NCI-H2107 treated with DMSO at 0.1 percent for 48 hours (cell line): ENCODE measurements around the gene CSRP2.

Experiments used
- DNase-seq: peaks from one replicate; lab custom pipeline; 2025; ENCODE audit not compliant: unreplicated experiment; lab: John Stamatoyannopoulos, UW

CSRP2 gene

GRCh38 chr12:76878899-76879709 lies at the start of gene CSRP2:
Gene CSRP2 (minus strand): TSS chr12:76879019. CDS start chr12:76866260, 12,759 bp downstream.
- peak; percentile 71 for DNase-seq

GRCh38 chr12:76927170-76927784 lies 48.5 kb upstream of the CSRP2 start:
- peak; percentile 21 for DNase-seq

DNA sequence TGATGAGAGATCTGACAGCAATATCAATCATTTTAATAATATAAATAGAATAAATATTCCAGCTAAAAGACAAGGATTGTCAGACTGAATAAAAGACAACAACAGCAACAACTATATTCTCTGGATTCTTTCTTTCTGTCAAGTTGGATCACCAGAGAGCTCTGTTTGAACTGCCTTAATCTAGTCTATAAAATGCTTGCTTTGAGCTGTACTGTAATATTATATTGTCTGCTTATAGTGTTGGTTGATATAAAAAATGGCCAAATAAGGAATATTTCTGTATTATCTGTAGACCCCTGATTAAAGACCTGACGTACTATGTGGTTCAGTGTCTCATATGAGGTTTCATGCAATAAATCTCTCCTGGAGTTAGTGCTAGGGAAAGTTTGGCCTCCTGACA lies 46.3 kb upstream of the CSRP2 start:
- no peak for DNase-seq

- DNase-seq: no peak
Observed at GRCh38 chr12:76922866-76923265, 44.0 kb upstream of the CSRP2 start.

DNA sequence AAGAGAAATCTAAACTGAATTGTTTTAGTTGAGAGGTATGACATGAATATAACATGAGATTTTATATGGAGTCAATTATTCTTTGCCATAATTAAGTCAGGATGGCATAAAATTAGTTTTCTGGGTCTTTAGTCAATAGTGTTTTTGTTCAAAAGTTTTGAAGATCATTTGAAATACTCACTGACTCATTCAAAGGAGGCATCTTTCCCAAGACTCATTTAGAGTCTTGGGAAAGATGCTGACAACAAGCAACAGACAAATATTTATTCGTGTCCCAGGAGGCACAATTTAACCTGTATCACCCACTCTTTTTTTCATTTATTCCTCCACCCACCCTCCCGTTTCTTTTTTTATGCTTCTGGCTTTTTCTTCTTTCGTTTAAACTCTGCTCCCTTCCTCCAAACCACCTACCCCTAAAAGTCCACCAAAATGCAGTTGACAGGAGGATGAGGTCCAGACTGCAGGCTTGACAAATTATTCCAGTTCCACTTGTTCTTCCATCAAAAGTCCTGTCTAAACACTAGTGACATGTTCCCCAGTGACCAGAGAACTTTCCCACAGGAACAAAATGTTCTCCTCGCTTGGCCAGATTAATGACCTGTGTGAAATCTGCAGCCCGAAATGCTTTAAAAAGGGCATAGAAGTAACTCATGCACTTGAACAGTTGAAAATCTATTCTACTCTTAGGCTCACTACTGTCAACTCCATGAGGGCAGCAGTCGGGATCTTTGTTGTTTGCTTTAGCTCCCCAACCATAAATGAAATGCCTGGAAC lies 43.3 kb upstream of the CSRP2 start:
- no peak for DNase-seq

DNA sequence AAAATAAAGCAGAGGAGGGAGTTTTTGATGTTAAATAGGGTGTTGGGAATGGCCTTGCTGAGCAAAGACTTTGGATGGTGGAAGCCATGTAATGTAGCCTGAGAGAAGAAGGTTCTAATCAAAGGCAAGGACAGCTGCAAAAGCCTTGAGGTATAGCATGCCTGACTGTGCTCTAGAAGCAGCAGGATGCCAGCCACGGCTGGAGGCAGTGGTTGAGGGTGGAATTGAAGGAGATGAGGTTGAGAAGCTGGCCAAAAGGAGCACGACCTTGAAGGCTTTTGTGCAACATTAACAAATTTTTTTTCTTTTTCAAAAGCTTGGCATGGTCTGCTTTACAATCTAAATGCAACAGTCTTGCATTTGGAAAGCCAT lies 42.3 kb upstream of the CSRP2 start:
- DNase-seq: no peak

- no peak for DNase-seq
Observed at GRCh38 chr12:76920172-76921099, 41.6 kb upstream of the CSRP2 start.

DNA sequence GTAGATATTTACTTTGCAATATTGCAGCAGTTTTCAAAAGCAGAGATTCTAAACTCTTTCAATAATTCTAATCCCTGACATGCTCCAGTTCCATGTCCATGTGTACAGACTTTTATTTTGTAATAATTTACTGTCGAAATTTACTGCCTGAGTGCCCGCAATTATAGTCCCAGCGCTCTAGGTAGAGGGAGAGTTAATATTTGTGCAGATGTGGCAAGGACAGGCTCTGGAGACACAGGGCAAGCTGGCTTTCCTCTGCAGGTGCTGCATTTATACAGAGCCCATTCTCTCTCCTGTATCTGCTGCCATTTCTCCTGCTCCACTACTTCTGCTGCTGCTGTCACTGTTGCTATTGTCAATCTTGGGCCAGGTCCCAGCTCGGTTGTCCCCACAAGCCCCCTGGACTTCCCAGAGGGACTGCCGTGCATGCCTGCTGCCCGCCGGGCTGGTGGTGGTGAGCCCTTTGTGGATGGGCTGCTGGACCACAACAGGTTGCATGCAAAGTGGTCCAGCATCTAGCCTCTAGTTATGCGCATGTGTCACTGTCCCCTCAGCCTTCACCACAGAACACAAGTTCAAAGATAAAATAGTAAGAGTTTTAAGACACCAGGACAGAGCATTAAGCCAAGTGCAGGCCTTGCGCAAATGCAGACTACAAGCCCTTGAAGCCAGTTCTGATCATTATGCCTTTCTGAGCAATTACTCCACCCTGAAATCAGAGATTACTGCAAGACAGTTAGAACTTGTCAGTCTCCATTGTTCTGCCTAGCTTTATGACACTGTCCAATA lies 40.8 kb upstream of the CSRP2 start:
- DNase-seq: no peak

DNA sequence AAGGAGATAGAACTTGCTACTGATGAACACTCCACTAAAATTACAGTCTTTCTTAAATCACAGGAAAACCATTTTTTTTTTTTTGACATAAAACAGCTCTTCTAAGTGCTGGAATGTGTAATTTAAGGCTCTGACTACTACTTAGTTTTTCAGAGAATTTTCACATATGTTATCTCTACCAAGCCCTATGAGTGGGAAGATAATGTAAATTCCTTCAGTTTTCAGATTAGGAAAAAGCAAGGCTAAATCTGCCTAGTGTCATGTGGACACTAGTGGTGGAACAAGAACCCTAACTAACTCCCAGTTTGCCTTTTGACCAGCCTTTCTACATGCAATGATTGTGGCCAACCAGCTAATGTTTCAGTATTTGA lies 37.3 kb upstream of the CSRP2 start:
- DNase-seq: no peak

- DNase-seq: no peak
Observed at GRCh38 chr12:76915361-76916169, 36.7 kb upstream of the CSRP2 start.

- DNase-seq: no peak
Observed at GRCh38 chr12:76914102-76914859, 35.5 kb upstream of the CSRP2 start.

DNA sequence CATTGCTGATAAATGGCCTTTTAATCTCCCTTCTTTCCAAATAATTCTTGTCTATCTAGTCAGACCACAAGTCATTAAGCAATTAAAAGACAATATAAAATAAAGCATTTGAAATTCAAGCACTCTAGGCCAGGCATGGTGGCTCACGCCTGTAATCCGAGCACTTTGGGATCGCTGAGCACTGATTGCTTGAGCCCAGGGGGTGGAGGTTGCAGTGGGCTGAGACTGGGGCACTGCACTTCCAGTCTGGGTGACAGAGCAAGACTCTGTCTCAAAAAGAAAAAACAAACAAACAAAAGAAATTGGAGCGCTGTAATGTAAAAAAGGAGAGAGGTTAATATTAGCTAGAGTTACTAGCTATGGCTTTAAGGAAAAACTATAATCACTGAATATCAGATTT lies 30.5 kb upstream of the CSRP2 start:
- DNase-seq: peak; percentile 76

- no peak for DNase-seq
Observed at GRCh38 chr12:76908303-76909017, 29.6 kb upstream of the CSRP2 start.

GRCh38 chr12:76901628-76902380 lies 23.0 kb upstream of the CSRP2 start:
- no peak for DNase-seq

- DNase-seq: no peak
Observed at GRCh38 chr12:76899522-76899921, 20.7 kb upstream of the CSRP2 start.

DNA sequence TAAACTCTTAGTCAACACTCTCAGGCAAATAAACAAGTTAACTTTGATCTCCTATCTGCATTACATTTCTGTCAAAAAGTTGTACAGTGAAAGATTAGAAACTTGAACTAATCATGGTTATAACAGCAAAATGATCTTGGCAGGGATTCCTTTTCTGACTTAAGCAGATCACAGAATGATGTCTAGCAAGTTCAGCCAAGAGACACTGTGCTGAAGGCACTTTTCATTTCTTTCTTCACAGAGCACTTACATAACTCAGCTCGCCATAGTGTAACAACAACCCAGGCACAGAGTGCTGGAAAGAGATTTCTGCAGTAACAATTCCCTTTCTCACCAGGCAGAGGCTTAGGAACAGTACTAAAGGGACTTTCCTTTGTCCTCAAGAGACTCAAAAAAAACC lies 19.6 kb upstream of the CSRP2 start:
- DNase-seq: no peak

DNA sequence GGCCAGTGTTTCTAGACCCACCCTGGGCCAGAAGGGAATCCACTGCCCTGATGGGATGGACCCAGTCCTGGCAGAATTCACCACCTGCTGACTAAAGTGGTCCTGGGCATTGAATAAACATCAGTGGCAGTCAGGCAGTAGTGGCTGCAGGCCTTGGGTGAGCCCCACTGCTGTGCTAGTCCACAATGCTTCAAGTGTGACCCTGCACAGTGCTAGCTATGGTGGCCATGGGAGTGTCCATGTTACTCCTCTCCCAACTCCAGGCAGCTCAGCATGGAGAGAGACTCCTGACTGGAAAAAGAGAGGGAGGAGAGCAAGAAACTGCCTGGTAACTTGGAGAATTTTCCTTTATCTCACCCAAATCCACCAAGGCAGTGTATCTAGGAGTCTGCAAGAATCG lies 17.5 kb upstream of the CSRP2 start:
- no peak for DNase-seq
